Measurements from ENCODE around the gene EDDM13.

DNA sequence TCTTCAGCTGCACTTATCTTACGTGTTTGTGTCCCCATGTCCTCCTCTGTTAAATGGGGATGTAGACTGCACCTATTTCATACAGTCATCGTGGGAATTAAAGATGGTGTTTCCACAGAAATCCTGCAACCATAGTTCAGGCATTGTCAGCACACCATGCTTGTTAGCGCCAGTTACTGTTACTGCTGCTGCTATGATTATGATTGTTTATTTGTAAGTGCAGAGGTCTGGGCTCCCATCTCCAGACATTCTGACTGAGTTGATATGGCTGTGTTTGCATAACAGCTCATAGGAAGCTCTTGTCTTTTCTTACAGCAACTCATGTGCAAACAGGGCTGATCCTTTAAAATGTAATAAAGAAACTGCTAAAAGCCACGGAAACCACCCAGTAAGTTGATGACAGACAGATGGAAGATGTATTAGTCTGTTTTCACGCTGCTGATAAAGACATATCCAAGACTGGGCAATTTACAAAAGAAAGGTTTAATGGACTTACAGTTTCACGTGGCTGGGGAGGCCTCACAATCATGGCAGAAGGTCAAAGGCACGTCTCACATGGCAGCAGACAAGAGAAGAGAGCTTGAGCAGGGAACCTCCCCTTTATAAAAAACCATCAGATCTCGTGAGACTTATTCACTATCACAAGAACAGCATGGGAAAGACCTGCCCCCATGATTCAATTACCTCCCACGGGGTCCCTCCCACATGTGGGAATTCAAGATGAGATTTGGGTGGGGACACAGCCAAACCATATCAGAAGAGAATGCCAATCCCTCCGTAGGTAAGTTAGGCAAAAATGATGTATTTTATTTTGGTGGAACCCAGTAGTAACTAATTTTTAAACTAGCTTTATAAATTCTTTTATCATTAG, 40.5 kb downstream of the EDDM13 start:
- TF ChIP-seq, protein P1, sequence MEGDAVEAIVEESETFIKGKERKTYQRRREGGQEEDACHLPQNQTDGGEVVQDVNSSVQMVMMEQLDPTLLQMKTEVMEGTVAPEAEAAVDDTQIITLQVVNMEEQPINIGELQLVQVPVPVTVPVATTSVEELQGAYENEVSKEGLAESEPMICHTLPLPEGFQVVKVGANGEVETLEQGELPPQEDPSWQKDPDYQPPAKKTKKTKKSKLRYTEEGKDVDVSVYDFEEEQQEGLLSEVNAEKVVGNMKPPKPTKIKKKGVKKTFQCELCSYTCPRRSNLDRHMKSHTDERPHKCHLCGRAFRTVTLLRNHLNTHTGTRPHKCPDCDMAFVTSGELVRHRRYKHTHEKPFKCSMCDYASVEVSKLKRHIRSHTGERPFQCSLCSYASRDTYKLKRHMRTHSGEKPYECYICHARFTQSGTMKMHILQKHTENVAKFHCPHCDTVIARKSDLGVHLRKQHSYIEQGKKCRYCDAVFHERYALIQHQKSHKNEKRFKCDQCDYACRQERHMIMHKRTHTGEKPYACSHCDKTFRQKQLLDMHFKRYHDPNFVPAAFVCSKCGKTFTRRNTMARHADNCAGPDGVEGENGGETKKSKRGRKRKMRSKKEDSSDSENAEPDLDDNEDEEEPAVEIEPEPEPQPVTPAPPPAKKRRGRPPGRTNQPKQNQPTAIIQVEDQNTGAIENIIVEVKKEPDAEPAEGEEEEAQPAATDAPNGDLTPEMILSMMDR (IDR thresholded peaks at IDR 0.05): no peak
- TF ChIP-seq POLR2A (IDR thresholded peaks at IDR 0.05): no peak

Data from right lobe of liver (tissue), 4 donors.